HG03135 (cell line): ENCODE measurements around the gene PLAC1.
A peak's percentile ranks its signal among the peaks of the same experiment; 100 is the strongest.

Experiments
- ATAC-seq: cut with Tn5 transposase; IDR thresholded peaks from one replicate; pipeline ENCODE4 v1.9.1; 2021; ENCODE audit warnings: mild to moderate bottlenecking, moderate library complexity; ENCODE audit not compliant: unreplicated experiment

The PLAC1 gene

DNA sequence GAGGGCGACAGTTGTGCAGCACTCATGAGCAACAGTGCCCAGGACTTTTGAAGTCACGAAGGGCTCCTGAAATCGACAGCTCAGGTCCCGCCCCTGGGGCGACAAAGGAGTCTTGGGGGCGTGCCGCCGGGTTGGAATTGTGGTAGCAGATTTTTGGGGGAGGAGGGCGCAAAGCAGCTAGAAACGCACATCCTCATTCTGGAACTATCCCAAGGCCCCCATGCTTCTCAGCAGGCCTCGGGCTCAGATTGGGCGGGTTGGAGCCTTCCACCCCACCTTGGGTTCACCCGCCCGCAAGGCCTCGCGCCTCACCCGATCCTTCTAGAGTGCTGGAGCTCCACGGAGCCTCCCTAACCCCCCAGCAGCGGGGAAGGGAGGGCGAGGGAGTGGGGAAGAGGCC lies 112.8 kb downstream of the PLAC1 start:
- ATAC-seq = no peak

DNA sequence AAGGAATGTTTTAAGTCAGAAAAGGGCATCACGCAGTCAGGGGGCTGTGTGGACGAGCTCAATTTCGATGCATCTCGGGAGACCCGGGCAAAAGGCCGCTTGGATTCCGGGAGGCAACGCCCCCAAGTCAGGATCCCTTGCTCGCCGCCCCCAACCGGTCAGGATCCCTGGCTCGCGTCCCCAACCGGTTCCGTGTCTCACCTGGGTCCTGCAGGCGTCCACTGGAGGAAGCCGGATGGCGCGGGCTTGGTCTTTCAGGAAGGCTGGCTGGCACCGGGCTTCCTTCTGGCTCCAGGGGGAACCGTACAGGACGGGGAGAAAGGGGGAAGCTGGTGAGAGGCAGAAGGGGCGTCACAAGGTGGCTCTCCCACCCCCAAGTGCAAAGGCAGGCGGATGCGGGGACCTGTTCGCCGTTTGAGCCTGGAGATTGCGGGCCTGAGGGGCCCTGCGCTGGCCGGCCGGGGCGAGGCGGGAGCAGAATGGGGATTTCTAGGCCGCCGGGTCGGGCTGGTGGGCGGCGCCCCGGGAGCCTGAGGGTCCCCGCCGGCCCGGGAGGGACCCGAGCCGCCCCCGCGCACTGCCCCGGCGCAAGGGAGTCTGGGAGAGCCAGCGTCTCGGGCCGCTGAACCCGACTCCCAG lies 113.6 kb downstream of the PLAC1 start:
- no peak for ATAC-seq

DNA sequence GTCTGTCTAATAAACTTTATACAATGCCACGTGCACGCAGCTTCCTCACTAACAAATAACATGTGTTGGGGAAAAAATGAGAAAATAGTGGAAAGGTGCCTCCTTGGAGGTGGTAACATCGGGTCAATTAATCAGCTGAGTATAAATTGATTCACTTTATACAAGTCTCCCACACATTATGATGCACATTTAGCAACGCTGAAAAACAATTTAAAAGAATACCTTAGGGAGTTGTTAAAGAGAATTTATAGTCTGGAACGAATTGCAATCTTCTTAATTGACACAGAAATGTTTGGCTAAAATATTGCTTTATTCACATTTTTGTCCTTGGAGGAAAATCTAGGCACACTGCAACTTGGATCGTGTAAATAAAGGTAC lies 114.1 kb downstream of the PLAC1 start:
- no peak for ATAC-seq

DNA sequence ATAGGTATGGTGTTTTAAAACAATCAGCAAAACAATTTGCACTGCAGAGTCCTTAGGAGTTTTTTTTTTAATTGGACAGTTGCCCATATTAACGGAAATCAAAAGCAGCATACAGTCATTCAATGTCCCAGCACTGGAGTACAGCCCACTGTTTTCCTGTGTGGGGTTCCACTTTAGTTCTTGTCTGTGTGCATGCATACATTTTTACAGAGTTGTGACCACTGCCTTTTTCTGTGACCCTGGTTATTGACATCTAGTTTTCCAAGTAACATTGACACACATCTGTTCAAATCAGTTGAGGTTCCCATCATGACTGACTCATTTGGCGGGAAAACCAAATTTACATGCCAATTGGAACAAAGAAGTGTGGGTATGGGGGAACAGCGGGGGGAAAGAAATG lies 115.0 kb downstream of the PLAC1 start:
- no peak for ATAC-seq

DNA sequence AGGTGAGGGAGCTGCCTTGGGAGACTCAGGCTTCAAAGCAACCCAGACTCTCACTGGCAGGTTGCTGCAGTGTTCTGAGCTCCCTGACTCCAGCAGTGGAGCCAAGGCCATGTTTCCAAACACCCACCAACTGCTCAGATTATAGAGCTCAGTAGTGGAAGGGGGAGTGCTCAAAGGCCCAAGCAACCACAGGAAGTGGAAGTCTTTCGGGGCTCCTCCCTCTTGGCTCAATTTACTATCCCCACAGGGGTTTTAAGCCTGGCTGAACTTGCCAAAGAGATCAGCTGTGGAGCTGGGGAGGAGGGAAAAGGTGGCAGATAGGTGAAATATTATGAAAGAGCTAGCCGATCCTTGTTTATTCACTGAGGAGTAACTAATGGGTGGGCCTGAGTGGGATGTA lies 115.8 kb downstream of the PLAC1 start:
- ATAC-seq = no peak

DNA sequence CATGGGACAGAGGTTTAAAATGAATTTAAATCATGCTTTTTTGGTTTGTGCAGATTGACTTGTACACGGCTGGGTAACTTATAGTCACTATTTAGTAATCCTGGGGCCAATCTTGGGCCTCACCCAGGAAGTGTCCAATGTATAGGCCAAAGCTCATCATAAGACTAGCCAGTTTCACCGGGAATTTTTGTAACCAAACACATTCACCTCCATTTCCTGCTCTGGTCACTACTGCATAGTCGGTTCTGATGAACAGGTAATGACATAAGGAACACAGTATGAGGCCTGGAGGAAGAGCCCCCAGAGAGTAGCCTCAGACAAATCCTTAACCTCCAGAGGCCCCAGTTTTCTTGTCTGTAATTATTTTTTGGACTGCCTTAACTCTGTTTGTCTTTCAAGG lies 116.4 kb downstream of the PLAC1 start:
- ATAC-seq = no peak

DNA sequence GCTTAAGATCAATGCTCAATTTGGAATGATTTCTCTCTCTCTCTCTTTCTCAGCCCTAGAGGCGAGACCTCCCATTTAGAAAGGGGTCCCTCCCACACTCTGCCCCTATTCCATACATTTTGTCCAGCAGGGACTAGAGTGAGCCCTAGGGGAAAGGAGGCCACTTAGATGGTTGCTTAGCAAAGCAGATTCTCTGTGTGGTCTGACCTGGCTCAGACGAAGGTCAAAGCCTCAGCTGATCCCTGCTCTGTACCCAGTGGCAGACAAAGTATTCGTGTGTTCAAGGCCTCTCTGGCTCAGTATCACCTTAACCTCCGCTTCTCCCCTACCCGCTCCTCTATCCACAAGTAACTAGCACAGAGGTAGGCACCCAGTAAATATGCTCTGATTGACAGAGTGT lies 120.0 kb downstream of the PLAC1 start:
- ATAC-seq = no peak

DNA sequence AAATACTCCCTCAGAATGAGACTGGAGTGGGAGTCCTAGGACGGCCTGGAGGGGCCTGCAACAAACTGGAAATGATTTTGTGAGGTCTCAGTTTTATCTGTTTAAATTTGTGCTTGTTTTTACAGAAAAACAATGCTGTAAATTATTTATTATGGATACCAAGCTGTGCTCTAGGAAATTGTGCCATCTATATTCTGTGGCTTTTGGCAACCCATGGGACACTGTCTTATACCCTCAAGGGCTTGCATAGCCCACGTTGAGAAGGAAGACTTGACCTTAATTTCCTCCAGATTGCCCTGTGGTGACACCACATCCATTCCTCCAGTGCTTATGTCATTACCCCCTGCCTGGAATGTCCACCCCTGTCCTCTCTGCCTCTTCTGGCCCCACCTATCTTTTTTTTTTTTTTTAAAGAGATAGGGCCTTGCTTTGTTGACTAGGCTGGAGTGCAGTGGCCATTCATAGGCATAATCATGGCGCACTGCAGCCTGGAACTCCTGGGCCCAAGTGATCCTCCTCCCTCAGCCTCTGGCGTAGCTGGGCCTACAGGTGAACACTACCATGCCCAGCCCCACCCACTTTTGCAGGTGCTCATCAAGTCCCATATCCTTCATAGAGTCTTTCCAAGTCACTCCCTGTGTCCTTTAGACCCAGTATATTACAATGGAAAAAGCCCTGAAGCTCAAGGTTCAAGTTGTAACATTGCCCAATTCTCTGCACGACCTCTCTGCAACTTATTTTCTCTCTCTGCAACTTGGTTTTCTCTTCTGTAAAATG lies 120.9 kb downstream of the PLAC1 start:
- ATAC-seq = no peak

DNA sequence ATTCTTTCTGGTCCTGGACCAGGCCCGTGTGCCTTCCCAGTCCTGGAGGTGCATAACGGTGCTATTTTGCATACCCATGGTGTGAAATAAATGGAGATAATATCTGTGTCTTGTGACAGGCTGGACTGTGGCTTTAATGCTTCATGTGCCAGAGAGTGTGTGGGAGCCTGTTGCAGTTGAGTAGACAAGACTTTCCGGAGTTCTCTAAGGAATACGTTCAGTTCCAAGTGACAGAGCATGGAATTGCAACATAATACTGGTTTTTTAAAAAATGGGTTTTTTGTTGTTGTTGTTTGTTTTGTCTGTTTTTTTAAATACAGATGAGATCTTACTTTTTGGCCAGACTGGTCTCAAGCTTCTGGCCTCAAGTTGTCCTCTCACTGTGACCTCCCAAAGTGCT lies 124.3 kb downstream of the PLAC1 start:
- ATAC-seq = no peak

DNA sequence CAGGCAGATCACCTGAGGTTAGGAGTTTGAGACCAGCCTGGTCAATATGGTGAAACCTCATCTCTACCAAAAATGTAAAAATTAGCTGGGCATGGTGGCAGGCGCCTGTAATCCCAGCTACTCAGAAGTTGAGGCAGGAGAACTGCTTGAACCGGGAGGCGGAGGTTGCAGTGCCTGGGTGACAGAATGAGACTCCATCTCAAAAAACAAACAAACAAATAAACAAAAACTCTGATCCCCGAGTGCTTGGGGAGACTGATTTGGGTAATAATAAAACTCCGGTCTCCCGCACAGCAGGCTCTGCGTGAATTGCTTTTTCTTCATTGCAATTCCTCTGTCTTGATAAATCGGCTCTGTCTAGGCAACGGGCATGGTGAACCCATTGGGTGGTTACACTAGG lies 124.9 kb downstream of the PLAC1 start:
- ATAC-seq = no peak

DNA sequence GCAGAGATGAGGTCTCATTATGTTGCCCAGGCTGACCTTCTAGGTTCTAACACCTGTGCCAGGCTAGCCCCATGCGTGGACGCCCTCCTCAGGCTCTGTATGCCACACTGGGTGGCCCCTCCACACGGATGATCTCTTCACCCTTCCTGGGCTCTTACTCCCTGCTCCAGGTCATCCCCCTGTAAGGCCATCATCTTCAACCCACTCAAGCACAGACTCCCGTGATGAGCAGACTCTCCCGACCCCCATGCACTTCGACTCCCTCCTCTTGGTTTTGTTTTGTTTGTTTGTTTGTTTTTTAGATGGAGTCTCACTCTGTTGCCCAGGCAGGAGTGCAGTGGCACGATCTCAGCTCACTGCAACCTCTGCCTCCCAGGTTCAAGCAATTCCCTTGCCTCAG lies 127.4 kb downstream of the PLAC1 start:
- ATAC-seq = no peak

DNA sequence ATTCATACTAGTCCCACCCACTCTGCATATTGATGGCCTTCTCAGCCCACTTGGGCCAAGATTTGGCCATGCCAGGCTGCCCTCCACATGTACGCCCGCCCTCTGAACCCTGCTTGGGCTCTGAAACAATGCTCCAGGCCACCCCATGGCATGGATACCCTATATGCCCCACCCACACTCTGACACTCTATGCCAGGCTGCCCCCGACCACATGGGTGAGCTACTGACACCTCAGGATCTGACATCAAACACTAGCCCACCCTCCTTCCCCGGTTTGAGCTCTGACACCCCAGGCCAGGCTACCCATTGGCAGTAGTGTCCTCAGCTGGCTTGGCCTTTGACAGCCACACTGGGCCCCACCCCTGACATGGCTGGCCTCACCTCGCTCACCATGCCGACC lies 128.8 kb downstream of the PLAC1 start:
- no peak for ATAC-seq

DNA sequence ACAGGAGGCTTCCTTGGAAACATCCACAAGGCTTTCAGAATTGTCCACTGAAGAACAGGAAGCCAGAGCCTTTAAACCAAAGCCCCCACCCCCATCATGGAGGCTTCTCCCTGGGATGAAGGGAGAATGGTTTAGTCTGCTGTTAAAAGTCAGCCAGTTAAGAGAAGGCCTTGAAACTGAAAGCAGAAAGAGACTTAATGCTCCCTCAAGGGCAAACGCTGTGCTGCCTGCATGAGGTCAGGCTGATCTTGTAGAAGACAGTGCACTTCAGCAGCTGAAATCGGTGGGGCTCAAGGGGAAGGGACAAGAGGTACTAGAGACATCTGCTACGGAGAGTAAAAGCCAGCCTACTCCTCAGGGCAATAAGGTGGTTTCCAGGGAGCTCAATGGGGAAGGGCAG lies 129.3 kb downstream of the PLAC1 start:
- no peak for ATAC-seq

DNA sequence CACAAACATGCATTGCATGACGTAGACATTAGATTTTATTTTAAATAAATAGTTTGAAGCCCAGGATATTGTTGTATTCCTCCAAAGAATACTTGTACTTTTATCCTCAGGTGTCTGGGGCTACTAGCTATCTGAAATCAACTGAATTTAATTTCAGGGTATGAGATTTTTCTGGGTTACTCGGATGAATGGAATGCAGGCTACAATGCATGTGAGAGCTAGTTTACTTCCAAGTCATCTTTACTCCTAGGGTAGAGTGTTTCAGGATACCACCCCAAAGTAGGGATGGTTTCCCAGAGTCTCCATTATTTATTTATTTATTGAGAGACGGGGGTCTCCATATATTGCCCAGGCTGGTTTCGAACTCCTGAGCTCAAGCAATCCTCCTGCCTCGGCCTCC lies 131.9 kb downstream of the PLAC1 start:
- no peak for ATAC-seq

DNA sequence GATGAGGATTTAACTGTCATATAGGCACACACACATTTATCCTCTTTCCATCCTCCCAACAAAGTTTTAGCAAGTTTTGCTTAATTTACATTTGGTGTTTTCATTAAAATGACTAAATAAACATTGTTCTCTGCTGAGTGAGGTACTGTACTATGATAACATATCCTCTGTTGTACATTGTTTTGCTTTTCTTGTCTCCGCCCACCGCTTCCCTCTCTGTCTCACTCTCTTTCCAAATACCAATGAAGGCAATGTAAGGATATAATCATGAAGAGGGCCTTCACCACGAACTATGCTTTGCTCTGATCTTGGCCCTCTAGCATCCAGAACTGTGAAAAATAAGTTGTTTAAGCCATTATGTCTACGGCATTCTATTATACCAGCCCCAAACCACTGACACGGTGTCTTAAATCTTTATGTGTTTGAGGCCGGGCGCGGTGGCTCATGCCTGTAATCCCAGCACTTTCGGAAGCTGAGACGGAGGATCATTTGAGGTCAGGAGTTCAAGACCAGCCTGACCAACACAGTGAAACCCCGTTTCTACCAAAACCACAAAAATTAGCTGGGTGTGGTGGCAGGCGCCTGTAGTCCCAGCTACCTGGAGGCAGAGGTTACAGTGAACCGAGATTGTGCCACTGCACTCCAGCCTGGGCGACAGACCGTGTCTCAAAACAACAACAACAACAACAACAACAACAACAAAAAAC lies 133.0 kb downstream of the PLAC1 start:
- ATAC-seq = no peak

DNA sequence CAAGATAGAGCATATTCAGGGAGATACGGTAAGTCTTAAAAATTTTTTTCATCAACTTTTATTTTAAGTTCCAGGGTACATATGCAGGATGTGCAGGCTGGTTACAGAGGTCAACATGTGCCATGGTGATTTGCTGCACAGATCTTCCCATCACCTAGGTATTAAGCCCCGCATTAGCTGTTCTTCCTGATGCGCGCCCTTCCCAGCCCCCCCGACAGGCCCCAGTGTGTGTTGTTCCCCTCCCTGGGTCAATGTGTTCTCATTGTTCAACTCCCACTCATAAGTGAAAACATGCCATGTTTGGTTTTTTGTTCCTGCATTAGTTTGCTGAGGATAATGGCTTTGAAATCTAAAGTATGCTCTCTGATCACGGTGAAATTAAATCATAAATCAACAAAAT lies 134.1 kb downstream of the PLAC1 start:
- no peak for ATAC-seq

DNA sequence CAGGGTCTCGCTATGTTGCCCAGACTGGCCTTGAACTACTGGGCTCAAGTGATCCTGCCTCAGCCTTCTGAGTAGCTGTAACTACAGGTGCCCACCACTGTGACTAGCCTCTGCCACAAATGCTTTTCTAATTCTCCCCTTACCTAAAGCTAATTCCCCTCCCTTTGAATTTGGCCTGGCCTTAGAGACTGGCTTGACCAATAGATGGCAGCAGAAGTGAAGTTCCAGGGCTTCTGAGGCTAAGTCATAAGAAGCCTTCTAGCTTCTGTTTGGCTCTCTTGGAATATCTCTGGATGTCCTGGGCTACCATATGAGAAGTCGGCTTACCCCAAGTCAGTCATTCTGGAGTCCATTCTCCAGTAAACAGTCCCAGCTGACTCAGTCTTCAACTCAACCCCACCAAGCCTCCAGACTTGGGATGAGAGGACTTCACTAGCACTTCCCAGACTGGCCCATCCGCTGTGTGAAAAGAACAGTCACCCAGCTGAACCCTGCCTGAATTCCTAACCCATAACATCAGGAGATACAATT lies 137.3 kb downstream of the PLAC1 start:
- ATAC-seq = peak; percentile 55
